Subcutaneous abdominal adipose tissue (tissue), 5 donors: Measurements from ENCODE around the gene PRDM7.
"Not testable (repeated sequence)": the region's sequence is repeated elsewhere in the genome, so short reads cannot be mapped to it uniquely, and the experiment has no call there.

Experiments used
- H3K27ac ChIP-seq: one replicate; pipeline ENCODE4 v1.7.0; 2013; ENCODE audit warnings: low read depth, mild to moderate bottlenecking, inconsistent platforms, low read length, moderate library complexity
- H3K27me3 ChIP-seq, 5 donors: one replicate each; pipeline ENCODE4 v1.7.0; 2013; ENCODE audit warnings: low read length in 5 of 5, inconsistent platforms in 1 of 5; ENCODE audit not compliant: control insufficient read depth in 5 of 5, insufficient read depth in 4 of 5
- H3K36me3 ChIP-seq, 5 donors: one replicate each; pipeline ENCODE4 v1.7.0; 2013; ENCODE audit warnings: low read length in 5 of 5; ENCODE audit not compliant: control insufficient read depth in 5 of 5, insufficient read depth in 5 of 5
- H3K4me1 ChIP-seq, 5 donors: one replicate each; pipeline ENCODE4 v1.7.0; 2013; ENCODE audit warnings: low read length in 5 of 5, mild to moderate bottlenecking in 3 of 5, moderate library complexity in 1 of 5; ENCODE audit not compliant: control insufficient read depth in 5 of 5, insufficient read depth in 5 of 5
- H3K4me3 ChIP-seq, 5 donors: one replicate each; pipeline ENCODE4 v1.7.0; 2013; ENCODE audit warnings: low read length in 5 of 5, low read depth in 1 of 5
- H3K9ac ChIP-seq, 5 donors: one replicate each; pipeline ENCODE4 v1.7.0; 2013; ENCODE audit warnings: low read length in 5 of 5, mild to moderate bottlenecking in 4 of 5, moderate library complexity in 3 of 5
- H3K9me3 ChIP-seq, 5 donors: one replicate each; pipeline ENCODE4 v1.7.0; 2013; ENCODE audit warnings: low read length in 5 of 5; ENCODE audit not compliant: control insufficient read depth in 5 of 5
- donor health status: healthy.
- donor health status: healthy.
- donor health status: healthy.
- donor health status: healthy.
- donor health status: healthy.

PRDM7 gene

DNA sequence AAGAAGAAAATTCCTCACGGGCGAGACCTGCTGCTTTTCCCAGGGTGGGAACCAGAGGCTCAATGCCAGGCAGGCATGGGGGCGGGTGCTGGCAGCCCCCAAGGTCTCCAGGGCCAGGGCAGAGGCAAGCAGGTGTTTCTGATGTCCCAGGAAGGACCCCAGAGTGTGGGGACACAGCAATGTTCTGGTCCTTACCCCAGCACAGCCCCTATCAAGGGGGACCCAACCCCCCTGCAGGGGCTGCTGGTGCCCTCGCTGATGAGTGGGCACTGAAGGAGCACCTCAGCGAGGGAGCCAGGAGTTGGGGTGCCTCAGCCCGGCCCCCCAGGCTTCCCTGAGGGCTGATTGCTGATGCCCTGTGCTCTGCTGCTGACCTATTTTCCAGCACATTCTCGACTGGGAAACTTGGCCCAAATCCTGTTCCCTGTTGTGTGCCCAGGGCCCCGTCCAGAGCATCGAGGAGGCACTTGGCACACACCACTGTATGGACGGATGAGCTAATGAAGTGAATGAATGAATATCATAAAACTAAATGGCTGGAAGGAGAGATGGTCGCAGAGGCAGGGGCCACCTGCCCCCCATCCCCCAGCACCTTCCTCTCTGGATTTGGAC lies 60.7 kb downstream of the PRDM7 start:
- Histone ChIP-seq H3K27ac (no peak overlapping the region), H3K27me3 (peaks cover 0 to 5% (median 0%) of the 10 kb centered on the region in 5 donors)

DNA sequence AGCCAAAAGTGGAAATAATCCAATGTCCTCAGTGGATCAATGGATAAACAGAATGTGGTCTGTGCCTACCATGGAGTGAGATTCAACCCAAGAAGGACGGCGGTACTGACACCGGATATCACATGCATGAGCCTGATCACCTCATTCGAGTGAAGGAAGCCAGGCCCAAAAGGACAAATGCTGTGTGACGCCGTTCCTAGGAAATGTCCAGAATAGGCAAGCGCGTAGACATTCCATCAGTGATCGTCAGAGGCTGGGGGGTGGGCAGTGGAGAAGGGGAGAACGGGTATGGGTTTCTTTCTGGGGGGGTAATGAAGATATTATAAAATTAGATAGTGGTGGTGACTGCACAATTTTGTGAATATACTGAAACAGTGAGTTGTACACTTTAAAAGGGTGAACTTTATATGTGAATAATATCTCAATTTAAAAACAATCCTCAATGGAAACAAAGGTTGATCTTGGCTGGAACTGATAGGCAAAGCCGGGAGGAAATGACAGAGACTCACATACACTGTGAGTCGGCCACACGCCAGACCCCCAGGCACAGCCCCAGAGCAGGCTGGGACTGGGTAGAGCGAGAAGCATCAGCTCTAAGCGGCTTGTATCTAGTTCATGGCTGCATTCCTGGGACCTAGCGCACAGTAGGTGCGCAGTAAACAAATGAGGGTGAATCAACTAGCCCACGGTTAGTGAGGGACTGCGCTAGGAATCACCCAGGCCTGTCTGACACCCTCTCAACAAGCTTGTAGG lies 61.4 kb downstream of the PRDM7 start:
- no peaks in the 10 kb centered on the region for H3K36me3 ChIP-seq
- H3K9ac ChIP-seq = no peak overlapping the region
- no peaks in the 10 kb centered on the region for H3K9me3 ChIP-seq
- no peak overlapping the region for H3K4me3 ChIP-seq
- peaks cover 0 to 5% (median 0%) of the 10 kb centered on the region in 5 donors for H3K27me3 ChIP-seq
- no peak overlapping the region for H3K27ac ChIP-seq
- peaks cover 0 to 18% (median 9%) of the 10 kb centered on the region in 5 donors for H3K4me1 ChIP-seq

More for the DNA sequence above, 60.7 kb downstream of the PRDM7 start:
- no peaks in the 10 kb centered on the region for H3K36me3 ChIP-seq
- no peaks in the 10 kb centered on the region for H3K9me3 ChIP-seq
- no peak overlapping the region for H3K9ac ChIP-seq
- no peak overlapping the region for H3K4me3 ChIP-seq
- peaks cover 0 to 18% (median 9%) of the 10 kb centered on the region in 5 donors for H3K4me1 ChIP-seq

GRCh38 chr16:90012991-90013745 lies 64.0 kb downstream of the PRDM7 start:
- no peaks in the 10 kb centered on the region for H3K36me3 ChIP-seq
- no peaks in the 10 kb centered on the region for H3K4me1 ChIP-seq
- H3K4me3 ChIP-seq = no peak overlapping the region
- H3K27ac ChIP-seq = no peak overlapping the region
- H3K9me3 ChIP-seq = no peaks in the 10 kb centered on the region
- H3K27me3 ChIP-seq = peaks cover 0 to 5% (median 0%) of the 10 kb centered on the region in 5 donors
- no peak overlapping the region for H3K9ac ChIP-seq

DNA sequence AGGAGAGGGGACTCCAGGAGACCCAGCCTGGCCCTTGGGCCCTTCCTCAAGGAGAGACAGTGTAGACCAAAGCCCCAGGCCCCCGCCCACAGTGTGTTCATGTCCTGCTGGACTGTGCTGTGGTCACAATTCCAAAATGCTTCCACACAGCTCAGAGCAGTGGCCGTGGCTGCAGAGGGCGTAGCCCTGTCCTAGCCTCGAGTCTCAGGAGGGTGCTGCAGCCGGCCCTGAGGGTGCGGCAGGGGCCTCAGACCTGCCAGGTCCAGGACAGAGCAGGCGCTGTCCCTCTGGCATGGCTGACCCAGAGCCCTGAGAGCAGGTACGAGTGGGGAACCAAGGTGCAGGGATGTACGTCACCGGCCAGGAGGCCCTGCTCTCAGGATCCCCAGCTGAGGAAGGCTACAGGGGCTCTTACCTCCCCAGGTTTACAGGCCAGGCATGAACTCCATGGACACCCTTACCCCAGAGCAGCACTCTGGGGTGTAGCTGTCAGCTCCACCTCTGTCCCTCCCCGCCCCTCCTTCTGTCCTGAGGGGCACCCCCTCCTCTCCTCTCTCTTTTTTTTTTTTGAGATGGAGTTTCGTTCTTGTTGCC lies 65.1 kb downstream of the PRDM7 start:
- Histone ChIP-seq H3K27ac (no peak overlapping the region), H3K9ac (no peak overlapping the region), H3K4me3 (no peak overlapping the region), H3K9me3 (no peaks in the 10 kb centered on the region), H3K27me3 (peaks cover 0 to 4% (median 0%) of the 10 kb centered on the region in 5 donors), H3K36me3 (no peaks in the 10 kb centered on the region), H3K4me1 (no peaks in the 10 kb centered on the region)

- Histone ChIP-seq H3K9me3 (no peaks in the 10 kb centered on the region), H3K4me3 (no peak overlapping the region), H3K4me1 (no peaks in the 10 kb centered on the region), H3K36me3 (no peaks in the 10 kb centered on the region), H3K27me3 (peaks cover 0 to 4% (median 0%) of the 10 kb centered on the region in 5 donors), H3K9ac (no peak overlapping the region), H3K27ac (no peak overlapping the region)
Measured at GRCh38 chr16:90011508-90011819, 65.7 kb downstream of the PRDM7 start.

- Histone ChIP-seq H3K9ac (no peak overlapping the region), H3K27me3 (peaks cover 0 to 4% (median 0%) of the 10 kb centered on the region in 5 donors), H3K36me3 (no peaks in the 10 kb centered on the region), H3K9me3 (no peaks in the 10 kb centered on the region), H3K27ac (no peak overlapping the region), H3K4me1 (no peaks in the 10 kb centered on the region), H3K4me3 (no peak overlapping the region)
Measured at GRCh38 chr16:90010676-90011507, 66.2 kb downstream of the PRDM7 start.

DNA sequence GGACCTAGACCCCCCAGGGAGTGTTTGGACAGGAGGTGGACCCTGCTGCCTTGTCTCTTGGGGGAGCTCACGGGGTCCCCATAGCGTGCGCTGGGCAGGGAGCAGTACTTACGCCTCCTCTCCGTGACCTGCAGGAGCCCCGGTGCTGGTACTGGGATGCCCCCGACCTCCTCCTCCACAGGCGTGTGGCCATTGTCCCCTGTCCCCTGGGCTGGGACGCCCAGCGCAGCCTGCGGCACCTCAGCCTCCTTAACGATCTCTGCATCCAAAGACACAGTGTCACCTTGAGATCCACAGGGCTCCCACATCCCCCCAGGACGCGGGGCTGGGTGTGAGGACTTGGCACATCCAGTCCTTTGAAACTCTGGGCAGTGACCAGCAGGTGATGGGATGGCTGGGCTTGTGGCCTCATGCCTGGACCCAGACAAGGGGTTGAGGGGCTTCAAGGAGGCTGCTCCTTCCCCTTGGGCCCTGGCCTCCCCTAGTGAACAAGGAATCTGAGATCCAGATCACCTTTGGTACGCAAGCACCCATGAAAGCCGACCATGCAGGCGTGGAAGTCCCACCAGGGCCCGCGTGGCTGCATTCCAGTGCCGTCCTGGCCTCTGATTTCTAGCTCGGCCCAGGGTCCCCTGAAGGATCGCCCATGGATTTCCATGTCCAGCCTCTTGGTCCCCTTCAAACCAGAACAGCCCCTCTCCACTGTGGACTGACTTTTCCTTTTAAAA lies 67.8 kb downstream of the PRDM7 start:
- Histone ChIP-seq H3K27me3 (peaks cover 0 to 4% (median 0%) of the 10 kb centered on the region in 5 donors), H3K9me3 (no peaks in the 10 kb centered on the region), H3K4me3 (no peak overlapping the region), H3K9ac (no peak overlapping the region), H3K4me1 (no peaks in the 10 kb centered on the region), H3K36me3 (no peaks in the 10 kb centered on the region), H3K27ac (no peak overlapping the region)

DNA sequence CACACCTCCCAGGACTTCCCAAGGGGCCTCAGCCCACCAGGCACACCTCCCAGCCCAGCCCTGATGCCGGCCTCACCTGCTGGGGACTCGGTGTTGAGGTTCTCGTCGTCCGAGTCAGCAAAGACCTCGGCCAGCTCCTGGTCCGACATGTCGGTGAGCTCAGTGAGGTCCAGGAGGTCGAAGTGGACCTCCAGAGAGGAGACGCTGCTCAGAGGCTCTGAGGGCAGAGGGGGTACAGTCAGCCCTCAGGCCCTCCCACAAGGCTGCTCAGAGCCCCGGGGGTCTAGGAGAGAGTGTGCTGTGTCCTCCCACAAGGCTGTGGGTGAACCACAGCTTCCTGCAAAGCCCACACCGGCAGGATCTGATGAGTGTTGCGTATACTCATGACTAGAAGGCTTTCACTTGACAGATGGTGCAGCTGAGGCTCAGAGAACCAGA lies 68.4 kb downstream of the PRDM7 start:
- Histone ChIP-seq H3K27ac (no peak overlapping the region), H3K4me3 (no peak overlapping the region), H3K9me3 (no peaks in the 10 kb centered on the region), H3K4me1 (no peaks in the 10 kb centered on the region), H3K36me3 (no peaks in the 10 kb centered on the region), H3K27me3 (peaks cover 0 to 4% (median 0%) of the 10 kb centered on the region in 5 donors), H3K9ac (no peak overlapping the region)

DNA sequence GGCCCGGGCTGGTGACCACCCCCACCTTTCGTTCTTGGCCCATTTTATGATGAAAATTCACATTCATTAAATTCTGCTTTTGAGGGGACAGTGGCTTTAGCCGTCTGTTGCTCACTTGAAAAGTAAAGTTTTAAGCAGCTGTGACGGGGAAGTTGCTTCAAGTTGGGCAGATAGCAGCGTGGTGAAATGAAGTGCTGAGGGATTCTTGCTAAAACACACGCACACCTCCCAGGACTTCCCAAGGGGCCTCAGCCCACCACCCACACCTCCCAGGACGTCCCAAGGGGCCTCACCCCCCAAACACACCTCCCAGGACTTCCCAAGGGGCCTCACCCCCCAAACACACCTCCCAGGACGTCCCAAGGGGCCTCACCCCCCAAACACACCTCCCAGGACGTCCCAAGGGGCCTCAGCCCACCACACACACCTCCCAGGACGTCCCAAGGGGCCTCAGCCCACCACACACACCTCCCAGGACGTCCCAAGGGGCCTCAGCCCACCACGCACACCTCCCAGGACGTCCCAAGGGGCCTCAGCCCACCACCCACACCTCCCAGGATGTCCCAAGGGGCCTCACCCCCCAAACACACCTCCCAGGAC lies 69.4 kb downstream of the PRDM7 start:
- not testable (repeated sequence) for H3K27ac ChIP-seq, H3K4me3 ChIP-seq, H3K27me3 ChIP-seq, H3K36me3 ChIP-seq, H3K4me1 ChIP-seq, H3K9ac ChIP-seq, H3K9me3 ChIP-seq
